Measurements from ENCODE around the gene CADPS. TPM values are rescaled to one million over a fixed set of nuclear protein-coding genes. Genes with fewer than 3 reads are reported as not detected.

The CADPS gene
- polyA plus RNA-seq, 3 donors, result not detected

- Histone ChIP-seq H3K27me3 (ENCODE audit: control insufficient read depth in 2 of 2, insufficient read depth in 2 of 2, low read length in 2 of 2) (no peaks in the 10 kb centered on the region), H2AFZ (ENCODE audit: insufficient read depth, low read depth, low read length, poor library complexity, severe bottlenecking) (no peak overlapping the region), H4K20me1 (ENCODE audit: insufficient read depth, low read length) (no peaks in the 10 kb centered on the region), H3K9ac (ENCODE audit: insufficient read depth, low read length, poor library complexity, severe bottlenecking) (no peak overlapping the region), H3K9me3 (replicated peaks in 1 of 2; ENCODE audit: control insufficient read depth in 1 of 2, insufficient read depth in 1 of 2, low read length in 2 of 2) (no peaks in the 10 kb centered on the region), H3K4me2 (replicated peaks; ENCODE audit: extremely low read depth, low read length, poor library complexity, severe bottlenecking) (no peak overlapping the region), H3K4me1 (ENCODE audit: control insufficient read depth in 1 of 2, insufficient read depth in 2 of 2, low read length in 2 of 2) (no peaks in the 10 kb centered on the region), H3K36me3 (replicated peaks in 1 of 2; ENCODE audit: control insufficient read depth in 1 of 2, insufficient read depth in 2 of 2, low read length in 2 of 2) (no peaks in the 10 kb centered on the region), H3K4me3 (replicated peaks in 1 of 3; ENCODE audit: low read depth in 2 of 3, low read length in 3 of 3) (no peak overlapping the region), H3K79me2 (ENCODE audit: insufficient read depth, low read length) (no peaks in the 10 kb centered on the region), H3K27ac (ENCODE audit: low read depth in 1 of 2, low read length in 2 of 2) (no peak overlapping the region)
- H3K4me3 Mint-ChIP-seq, result no peak overlapping the region
- DNase-seq, result no peak
- peaks cover 0 to 6% (median 2%) of the 10 kb centered on the region in 7 donors for H3K9me3 Mint-ChIP-seq
- no peak overlapping the region for H3K27ac Mint-ChIP-seq
- H3K4me1 Mint-ChIP-seq, result no peaks in the 10 kb centered on the region
- WGBS (ENCODE audit: insufficient coverage), result 87% methylated on average over 2 of the region's 3 CpGs
- H3K27me3 Mint-ChIP-seq (ENCODE audit: low read depth in 3 of 3), result peaks cover 0 to 3% (median 0%) of the 10 kb centered on the region in 3 donors
- TF ChIP-seq CTCF (IDR thresholded peaks at IDR 0.05), result no peak
- intact Hi-C loops (cut with micrococcal nuclease), result no loop called here
- H3K36me3 Mint-ChIP-seq, result no peaks in the 10 kb centered on the region
Measured at GRCh38 chr3:62777130-62777529, 98.1 kb downstream of the CADPS start.

GRCh38 chr3:62774221-62774620, 101.0 kb downstream of the CADPS start:
- Histone ChIP-seq H2AFZ (ENCODE audit: insufficient read depth, low read depth, low read length, poor library complexity, severe bottlenecking) (no peak overlapping the region), H3K9me3 (replicated peaks in 1 of 2; ENCODE audit: control insufficient read depth in 1 of 2, insufficient read depth in 1 of 2, low read length in 2 of 2) (no peaks in the 10 kb centered on the region), H3K27me3 (ENCODE audit: control insufficient read depth in 2 of 2, insufficient read depth in 2 of 2, low read length in 2 of 2) (no peaks in the 10 kb centered on the region), H3K27ac (ENCODE audit: low read depth in 1 of 2, low read length in 2 of 2) (no peak overlapping the region), H3K36me3 (replicated peaks in 1 of 2; ENCODE audit: control insufficient read depth in 1 of 2, insufficient read depth in 2 of 2, low read length in 2 of 2) (no peaks in the 10 kb centered on the region), H3K4me1 (ENCODE audit: control insufficient read depth in 1 of 2, insufficient read depth in 2 of 2, low read length in 2 of 2) (no peaks in the 10 kb centered on the region), H3K79me2 (ENCODE audit: insufficient read depth, low read length) (no peaks in the 10 kb centered on the region), H3K9ac (ENCODE audit: insufficient read depth, low read length, poor library complexity, severe bottlenecking) (no peak overlapping the region), H3K4me3 (replicated peaks in 1 of 3; ENCODE audit: low read depth in 2 of 3, low read length in 3 of 3) (no peak overlapping the region), H4K20me1 (ENCODE audit: insufficient read depth, low read length) (no peaks in the 10 kb centered on the region), H3K4me2 (replicated peaks; ENCODE audit: extremely low read depth, low read length, poor library complexity, severe bottlenecking) (no peak overlapping the region)
- no peaks in the 10 kb centered on the region for H3K36me3 Mint-ChIP-seq
- TF ChIP-seq CTCF (IDR thresholded peaks at IDR 0.05), result no peak
- no CpG with 5 or more reads among the region's 2 CpGs for WGBS (ENCODE audit: insufficient coverage)
- peaks cover 0 to 5% (median 2%) of the 10 kb centered on the region in 7 donors for H3K9me3 Mint-ChIP-seq
- DNase-seq, result no peak
- no peak overlapping the region for H3K27ac Mint-ChIP-seq
- H3K27me3 Mint-ChIP-seq (ENCODE audit: low read depth in 3 of 3), result peaks cover 0 to 3% (median 1%) of the 10 kb centered on the region in 3 donors
- no peaks in the 10 kb centered on the region for H3K4me1 Mint-ChIP-seq
- no peak overlapping the region for H3K4me3 Mint-ChIP-seq
- intact Hi-C loops (cut with micrococcal nuclease), result no loop called here
